DMS79 treated with DMSO at 0.1 percent for 48 hours (cell line): ENCODE results near the gene PCDHGA1.
"Not testable (repeated sequence)": the region's sequence is repeated elsewhere in the genome, so short reads cannot be mapped to it uniquely, and the experiment has no call there.

Experiments
- DNase-seq: peaks from one replicate; lab custom pipeline; 2025; lab: John Stamatoyannopoulos, UW

The PCDHGA1 gene

GRCh38 chr5:141409598-141410306, 79.4 kb downstream of the PCDHGA1 start:
- DNase-seq = no peak

- DNase-seq = no peak
These were observed 81.3 kb downstream of the PCDHGA1 start for GRCh38 chr5:141411575-141411974.

- no peak for DNase-seq
These were observed 82.7 kb downstream of the PCDHGA1 start, which contains the start of gene PCDHGA10 for GRCh38 chr5:141412854-141413539. TSS of gene PCDHGA10 (plus strand) at chr5:141412987. CDS start at chr5:141413176, 189 bp downstream.

- DNase-seq = no peak
These were observed 83.3 kb downstream of the PCDHGA1 start for GRCh38 chr5:141413540-141414069.

GRCh38 chr5:141414548-141415274, 84.4 kb downstream of the PCDHGA1 start:
- not testable (repeated sequence) for DNase-seq

- not testable (repeated sequence) for DNase-seq
These were observed 84.9 kb downstream of the PCDHGA1 start for GRCh38 chr5:141415275-141415618.

GRCh38 chr5:141417494-141418172, 87.3 kb downstream of the PCDHGA1 start, which contains the start of gene PCDHGB7:
TSS of gene PCDHGB7 (plus strand) at chr5:141417677. CDS start at chr5:141417860, 183 bp downstream.
- DNase-seq = not testable (repeated sequence)

GRCh38 chr5:141419074-141419880, 89.0 kb downstream of the PCDHGA1 start:
- DNase-seq = no peak

GRCh38 chr5:141420855-141421488, 90.7 kb downstream of the PCDHGA1 start, which contains the start of gene PCDHGA11:
TSS of gene PCDHGA11 (plus strand) at chr5:141421051. CDS start at chr5:141421228, 177 bp downstream.
- DNase-seq = no peak

- no peak for DNase-seq
These were observed 91.2 kb downstream of the PCDHGA1 start for GRCh38 chr5:141421489-141421855.

GRCh38 chr5:141422742-141423291, 92.5 kb downstream of the PCDHGA1 start:
- no peak for DNase-seq

GRCh38 chr5:141427783-141428426, 97.6 kb downstream of the PCDHGA1 start:
- DNase-seq = no peak

- DNase-seq = no peak
These were observed 100.2 kb downstream of the PCDHGA1 start, which contains the start of gene PCDHGA12 for GRCh38 chr5:141430332-141431113. TSS of gene PCDHGA12 (plus strand) at chr5:141430507. CDS start at chr5:141430760, 253 bp downstream.

GRCh38 chr5:141431286-141431685, 101.0 kb downstream of the PCDHGA1 start:
- DNase-seq = no peak

- DNase-seq = not testable (repeated sequence)
These were observed 102.0 kb downstream of the PCDHGA1 start for GRCh38 chr5:141432308-141432707.

GRCh38 chr5:141432726-141433125, 102.4 kb downstream of the PCDHGA1 start:
- DNase-seq = not testable (repeated sequence)

- no peak for DNase-seq
These were observed 103.7 kb downstream of the PCDHGA1 start for GRCh38 chr5:141434006-141434405.

GRCh38 chr5:141437221-141437620, 106.9 kb downstream of the PCDHGA1 start:
- no peak for DNase-seq
